Activated T-cell treated with anti-CD3 and anti-CD28 coated beads, Interleukin-2, amount 50 U/mL, for 4 hours (primary cell): ENCODE results near the gene DYNC1I1. TPM values are rescaled to one million over a fixed set of nuclear protein-coding genes. Genes with fewer than 3 reads are reported as not detected.

Source experiments
- ATAC-seq, 2 donors: fragments of 200-7000 bp; cut with Tn5 transposase; one replicate each; pipeline ENCODE4 v1.10.0; 2021
- DNase-seq: peaks from one replicate; pipeline ENCODE4 v3.0.0-alpha.2; 2020
- H3K27me3 Mint-ChIP-seq: one replicate; pipeline ENCODE4 v1.8.0; 2021; ENCODE audit warnings: low read depth, mixed read lengths
- H3K36me3 Mint-ChIP-seq: one replicate; pipeline ENCODE4 v1.8.0; 2022; ENCODE audit warnings: mixed read lengths; ENCODE audit not compliant: insufficient read depth
- H3K4me1 Mint-ChIP-seq: one replicate; pipeline ENCODE4 v1.8.0; 2021; ENCODE audit warnings: low read depth, mixed read lengths
- H3K4me3 Mint-ChIP-seq: one replicate; pipeline ENCODE4 v1.8.0; 2021; ENCODE audit warnings: mild to moderate bottlenecking, moderate library complexity, mixed read lengths
- H3K9me3 Mint-ChIP-seq: one replicate; pipeline ENCODE4 v1.8.0; 2021; ENCODE audit warnings: mixed read lengths
- total RNA-seq, 3 donors: library from RNA; stranded (reverse); gene quantifications; one replicate each; pipeline ENCODE4 v1.2.1, GENCODE V29; 2021

Gene DYNC1I1
- total RNA-seq, 3 donors from 2014 or later = not detected

GRCh38 chr7:95772771-95773581, 622 bp downstream of the DYNC1I1 start:
- no peaks in the 10 kb centered on the region for H3K9me3 Mint-ChIP-seq
- no peak for DNase-seq
- no peaks in the 10 kb centered on the region for H3K36me3 Mint-ChIP-seq
- ATAC-seq = peak in 1 of 2 donors; percentile 19
- H3K4me3 Mint-ChIP-seq = no peak overlapping the region
- H3K27me3 Mint-ChIP-seq = peaks cover 31% of the 10 kb centered on the region
- H3K4me1 Mint-ChIP-seq = no peaks in the 10 kb centered on the region

- H3K4me3 Mint-ChIP-seq = no peak overlapping the region
- DNase-seq = no peak
- H3K9me3 Mint-ChIP-seq = no peaks in the 10 kb centered on the region
- H3K36me3 Mint-ChIP-seq = no peaks in the 10 kb centered on the region
- H3K4me1 Mint-ChIP-seq = no peaks in the 10 kb centered on the region
- H3K27me3 Mint-ChIP-seq = peaks cover 22% of the 10 kb centered on the region
- no peak for ATAC-seq
Measured at GRCh38 chr7:95776561-95777185, 4.3 kb downstream of the DYNC1I1 start.

GRCh38 chr7:95777269-95777668, 4.9 kb downstream of the DYNC1I1 start:
- Mint-ChIP-seq H3K36me3 (no peaks in the 10 kb centered on the region), H3K4me3 (no peak overlapping the region), H3K27me3 (peaks cover 16% of the 10 kb centered on the region), H3K4me1 (no peaks in the 10 kb centered on the region), H3K9me3 (no peaks in the 10 kb centered on the region)
- DNase-seq (no peak), ATAC-seq (no peak)

- no peak for ATAC-seq
- Mint-ChIP-seq H3K4me3 (no peak overlapping the region), H3K4me1 (no peaks in the 10 kb centered on the region), H3K36me3 (no peaks in the 10 kb centered on the region), H3K27me3 (no peaks in the 10 kb centered on the region), H3K9me3 (no peaks in the 10 kb centered on the region)
- no peak for DNase-seq
Measured at GRCh38 chr7:95780665-95781064, 8.3 kb downstream of the DYNC1I1 start.

- no peaks in the 10 kb centered on the region for H3K9me3 Mint-ChIP-seq
- H3K27me3 Mint-ChIP-seq = no peaks in the 10 kb centered on the region
- H3K4me3 Mint-ChIP-seq = no peak overlapping the region
- no peaks in the 10 kb centered on the region for H3K36me3 Mint-ChIP-seq
- DNase-seq (no peak), ATAC-seq (no peak)
- H3K4me1 Mint-ChIP-seq = no peaks in the 10 kb centered on the region
Measured at GRCh38 chr7:95781961-95782586, 9.7 kb downstream of the DYNC1I1 start.

GRCh38 chr7:95784796-95785195, 12.4 kb downstream of the DYNC1I1 start:
- DNase-seq (no peak), ATAC-seq (no peak)
- H3K9me3 Mint-ChIP-seq = no peaks in the 10 kb centered on the region
- H3K36me3 Mint-ChIP-seq = no peaks in the 10 kb centered on the region
- no peak overlapping the region for H3K4me3 Mint-ChIP-seq
- H3K27me3 Mint-ChIP-seq = no peaks in the 10 kb centered on the region
- no peaks in the 10 kb centered on the region for H3K4me1 Mint-ChIP-seq

DNA sequence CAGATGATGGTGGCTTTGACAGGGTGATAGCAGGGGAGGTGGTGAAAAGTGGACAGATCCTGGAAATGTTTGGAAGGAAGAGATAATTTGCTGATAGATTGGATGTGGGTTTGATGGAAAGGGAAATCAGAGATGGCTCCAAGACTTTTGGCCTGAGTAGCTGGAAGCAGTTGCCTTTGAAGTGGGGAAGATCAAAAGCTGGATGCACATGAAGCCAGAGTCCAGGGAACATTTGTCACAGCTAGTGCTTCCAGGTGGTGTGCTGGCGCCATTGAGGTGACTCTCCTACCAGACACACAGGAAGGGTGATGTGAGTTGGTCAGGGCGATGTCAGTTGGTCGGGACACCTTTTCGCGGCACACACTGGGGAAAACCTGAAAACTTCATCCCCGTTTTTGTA, 15.9 kb downstream of the DYNC1I1 start:
- Mint-ChIP-seq H3K4me3 (no peak overlapping the region), H3K36me3 (no peaks in the 10 kb centered on the region), H3K27me3 (no peaks in the 10 kb centered on the region), H3K4me1 (no peaks in the 10 kb centered on the region), H3K9me3 (no peaks in the 10 kb centered on the region)
- no peak for ATAC-seq
- no peak for DNase-seq

GRCh38 chr7:95788884-95789283, 16.5 kb downstream of the DYNC1I1 start:
- DNase-seq = no peak
- no peaks in the 10 kb centered on the region for H3K27me3 Mint-ChIP-seq
- no peak for ATAC-seq

GRCh38 chr7:95793658-95794057, 21.3 kb downstream of the DYNC1I1 start:
- Mint-ChIP-seq H3K27me3 (no peaks in the 10 kb centered on the region), H3K4me3 (no peak overlapping the region), H3K36me3 (no peaks in the 10 kb centered on the region), H3K9me3 (peaks cover 3% of the 10 kb centered on the region), H3K4me1 (no peaks in the 10 kb centered on the region)
- ATAC-seq (no peak), DNase-seq (no peak)

More at GRCh38 chr7:95788884-95789283, 16.5 kb downstream of the DYNC1I1 start:
- Mint-ChIP-seq H3K4me1 (no peaks in the 10 kb centered on the region), H3K4me3 (no peak overlapping the region), H3K9me3 (no peaks in the 10 kb centered on the region), H3K36me3 (no peaks in the 10 kb centered on the region)

DNA sequence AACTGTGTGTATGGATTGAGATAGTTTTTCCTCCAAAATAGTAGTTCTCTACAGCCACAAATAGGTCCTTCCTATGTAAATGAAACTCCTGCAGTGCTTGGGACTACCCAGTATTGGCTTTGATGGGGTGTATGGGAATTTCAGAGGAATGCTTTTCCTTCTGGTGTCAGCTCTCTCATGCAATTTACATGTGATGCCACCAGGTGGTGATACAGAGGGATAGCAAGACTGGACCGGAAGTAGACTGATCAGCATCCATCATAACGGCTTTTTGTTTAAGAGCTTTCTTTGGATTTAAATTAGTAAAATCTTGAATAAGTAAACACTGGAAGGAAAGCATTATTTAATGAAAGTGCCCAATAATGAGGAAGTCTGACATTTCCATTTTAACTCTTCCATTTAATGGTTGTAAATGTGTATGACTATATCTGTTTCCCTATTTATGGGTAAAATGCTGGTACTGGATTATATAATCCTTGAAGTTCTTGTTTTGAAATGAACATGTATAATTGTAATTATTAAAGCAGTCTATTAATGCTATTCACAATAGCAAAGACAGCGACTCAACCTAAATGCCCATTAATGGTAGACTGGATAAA, 22.7 kb downstream of the DYNC1I1 start:
- no peak overlapping the region for H3K4me3 Mint-ChIP-seq
- H3K9me3 Mint-ChIP-seq = peaks cover 3% of the 10 kb centered on the region
- no peak for DNase-seq
- no peaks in the 10 kb centered on the region for H3K36me3 Mint-ChIP-seq
- H3K4me1 Mint-ChIP-seq = no peaks in the 10 kb centered on the region
- ATAC-seq = no peak
- H3K27me3 Mint-ChIP-seq = no peaks in the 10 kb centered on the region

DNA sequence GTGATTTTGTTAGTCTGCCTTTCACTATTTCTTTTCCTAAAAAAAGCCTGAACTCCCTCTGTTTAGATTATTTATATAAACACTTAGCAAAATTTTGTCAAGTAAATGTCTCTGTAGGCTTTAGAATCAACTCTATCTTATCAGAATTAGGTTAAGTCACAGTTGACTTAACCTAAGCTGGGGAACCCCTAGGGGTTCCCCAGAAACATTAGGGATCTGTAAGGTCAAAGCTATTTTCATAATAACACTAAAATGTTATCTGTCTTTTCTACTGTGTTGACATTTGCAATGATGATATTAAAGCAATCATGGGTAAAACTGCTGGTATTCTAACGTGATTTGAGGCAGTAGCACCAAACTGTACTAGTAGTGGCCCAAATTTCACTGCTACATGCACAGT, 24.3 kb downstream of the DYNC1I1 start:
- DNase-seq (no peak), ATAC-seq (no peak)
- Mint-ChIP-seq H3K27me3 (no peaks in the 10 kb centered on the region), H3K4me1 (no peaks in the 10 kb centered on the region), H3K36me3 (no peaks in the 10 kb centered on the region), H3K9me3 (peaks cover 3% of the 10 kb centered on the region), H3K4me3 (no peak overlapping the region)

GRCh38 chr7:95798401-95798930, 26.1 kb downstream of the DYNC1I1 start:
- Mint-ChIP-seq H3K36me3 (no peaks in the 10 kb centered on the region), H3K27me3 (no peaks in the 10 kb centered on the region), H3K9me3 (peaks cover 3% of the 10 kb centered on the region), H3K4me3 (no peak overlapping the region), H3K4me1 (no peaks in the 10 kb centered on the region)
- ATAC-seq (no peak), DNase-seq (no peak)

GRCh38 chr7:95800787-95801186, 28.4 kb downstream of the DYNC1I1 start:
- no peaks in the 10 kb centered on the region for H3K36me3 Mint-ChIP-seq
- H3K27me3 Mint-ChIP-seq = no peaks in the 10 kb centered on the region
- DNase-seq (no peak), ATAC-seq (no peak)
- no peaks in the 10 kb centered on the region for H3K9me3 Mint-ChIP-seq
- no peaks in the 10 kb centered on the region for H3K4me1 Mint-ChIP-seq
- no peak overlapping the region for H3K4me3 Mint-ChIP-seq

DNA sequence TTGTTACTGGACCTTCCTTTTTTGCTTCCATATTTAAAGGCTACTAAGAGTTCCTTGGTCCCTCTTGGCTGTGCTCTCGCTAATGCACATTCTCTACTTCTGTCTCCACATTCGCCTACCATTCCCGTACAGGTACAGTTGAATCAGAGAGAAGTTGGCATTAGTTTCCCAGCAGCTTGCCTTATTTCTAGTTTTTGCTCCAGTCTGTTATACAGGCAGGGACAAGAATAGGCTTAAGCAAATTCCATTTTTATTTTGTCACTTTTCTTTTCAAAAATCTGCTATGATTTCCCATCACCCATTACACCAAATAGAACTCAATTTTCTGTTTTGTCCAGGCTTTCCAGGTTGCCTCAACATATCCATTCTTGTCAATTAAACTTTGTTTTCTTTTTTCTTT, 29.9 kb downstream of the DYNC1I1 start:
- Mint-ChIP-seq H3K36me3 (no peaks in the 10 kb centered on the region), H3K4me1 (no peaks in the 10 kb centered on the region), H3K9me3 (no peaks in the 10 kb centered on the region), H3K27me3 (no peaks in the 10 kb centered on the region), H3K4me3 (no peak overlapping the region)
- no peak for ATAC-seq
- DNase-seq = no peak
